CD4-positive, alpha-beta T cell (primary cell): ENCODE results near the gene APOD. TPM values are rescaled to one million over a fixed set of nuclear protein-coding genes. Genes with fewer than 3 reads are reported as not detected.

ENCODE experiments used
- total RNA-seq, 174 experiments: library from RNA in 2 of 174; stranded (reverse) in 2 of 174; gene quantifications; one replicate each; pipeline ENCODE4 v1.2.3 and lab custom pipeline; 2021 to 2026

APOD gene
- total RNA-seq, 2 experiments from 2014 or later, result not detected

Other genes with a start within 250 kb of the APOD start
- 10 to 100 TPM; 50.7 to 51.4 TPM for gene ACAP2, start 140.9 kb downstream of the APOD start, total RNA-seq
- 100 to 1,000 TPM; 205 to 210 TPM for gene PPP1R2, start 40.6 kb downstream of the APOD start, total RNA-seq
- 1 to 10 TPM; 3.9 to 4.1 TPM for gene MUC20, start 137.0 kb upstream of the APOD start, total RNA-seq
- gene MUC4, start 228.0 kb upstream of the APOD start, total RNA-seq, result not detected